Fibroblast of villous mesenchyme (primary cell): ENCODE measurements around the gene TOP1. TPM values are rescaled to one million over a fixed set of nuclear protein-coding genes. Genes with fewer than 3 reads are reported as not detected.

Experiments
- DNase-seq: peaks from one replicate; pipeline ENCODE4 v3.0.0-alpha.2; 2010; ENCODE audit warnings: low read depth
- H3K4me3 ChIP-seq: 2 replicates; pipeline ENCODE4 v1.5.1; 2011; ENCODE audit warnings: low read depth, mild to moderate bottlenecking, low read length
- total RNA-seq: library from RNA; depleted of rRNA; stranded (reverse); fragments of >200 nt; gene quantifications from 2 replicates; pipeline ENCODE4 v1.2.3, GENCODE V29; 2012
- TF ChIP-seq, protein P1 (sequence below): IDR thresholded peaks from 2 replicates; pipeline ENCODE4 v1.5.1; 2012; ENCODE audit warnings: low read depth, mild to moderate bottlenecking, low read length; ENCODE audit not compliant: insufficient read depth

The TOP1 gene
- total RNA-seq, 1 donor: 19.9 TPM

DNA sequence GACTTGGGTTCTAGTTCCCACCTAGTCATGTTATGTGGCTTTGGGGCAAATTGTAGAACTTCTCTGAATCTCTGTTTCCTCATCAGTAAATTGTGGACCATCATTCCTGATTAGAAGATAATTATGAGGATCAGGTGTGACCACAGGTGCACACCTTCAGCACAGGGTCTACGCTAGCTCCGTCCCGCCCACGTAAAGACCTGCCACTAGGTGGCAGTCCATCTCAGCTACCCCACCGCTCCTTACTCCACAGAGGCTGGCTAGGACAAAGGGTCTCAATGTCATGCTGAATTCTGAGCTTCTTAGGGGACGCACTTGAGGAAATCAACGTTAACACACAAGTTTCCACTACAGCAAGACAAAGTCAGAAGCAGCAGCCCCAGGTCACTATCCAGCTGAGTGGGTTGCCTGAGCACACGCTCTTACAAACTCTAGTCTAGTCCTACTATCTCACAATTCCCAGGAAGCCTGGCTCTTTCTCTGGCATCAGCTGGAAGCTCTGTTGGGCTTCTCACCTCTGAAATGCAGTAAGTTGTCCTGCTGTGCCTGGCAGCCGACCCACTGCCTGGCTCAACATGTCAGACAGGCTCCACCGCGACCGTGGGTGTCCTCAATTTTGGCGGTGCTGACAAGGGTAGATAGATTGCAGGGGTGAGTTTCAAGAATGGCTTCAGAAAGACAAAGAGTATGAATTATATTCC, 106.7 kb downstream of the TOP1 start:
- no peak overlapping the region for H3K4me3 ChIP-seq
- no peak for DNase-seq
- TF ChIP-seq, protein P1, sequence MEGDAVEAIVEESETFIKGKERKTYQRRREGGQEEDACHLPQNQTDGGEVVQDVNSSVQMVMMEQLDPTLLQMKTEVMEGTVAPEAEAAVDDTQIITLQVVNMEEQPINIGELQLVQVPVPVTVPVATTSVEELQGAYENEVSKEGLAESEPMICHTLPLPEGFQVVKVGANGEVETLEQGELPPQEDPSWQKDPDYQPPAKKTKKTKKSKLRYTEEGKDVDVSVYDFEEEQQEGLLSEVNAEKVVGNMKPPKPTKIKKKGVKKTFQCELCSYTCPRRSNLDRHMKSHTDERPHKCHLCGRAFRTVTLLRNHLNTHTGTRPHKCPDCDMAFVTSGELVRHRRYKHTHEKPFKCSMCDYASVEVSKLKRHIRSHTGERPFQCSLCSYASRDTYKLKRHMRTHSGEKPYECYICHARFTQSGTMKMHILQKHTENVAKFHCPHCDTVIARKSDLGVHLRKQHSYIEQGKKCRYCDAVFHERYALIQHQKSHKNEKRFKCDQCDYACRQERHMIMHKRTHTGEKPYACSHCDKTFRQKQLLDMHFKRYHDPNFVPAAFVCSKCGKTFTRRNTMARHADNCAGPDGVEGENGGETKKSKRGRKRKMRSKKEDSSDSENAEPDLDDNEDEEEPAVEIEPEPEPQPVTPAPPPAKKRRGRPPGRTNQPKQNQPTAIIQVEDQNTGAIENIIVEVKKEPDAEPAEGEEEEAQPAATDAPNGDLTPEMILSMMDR: peak; percentile 74

DNA sequence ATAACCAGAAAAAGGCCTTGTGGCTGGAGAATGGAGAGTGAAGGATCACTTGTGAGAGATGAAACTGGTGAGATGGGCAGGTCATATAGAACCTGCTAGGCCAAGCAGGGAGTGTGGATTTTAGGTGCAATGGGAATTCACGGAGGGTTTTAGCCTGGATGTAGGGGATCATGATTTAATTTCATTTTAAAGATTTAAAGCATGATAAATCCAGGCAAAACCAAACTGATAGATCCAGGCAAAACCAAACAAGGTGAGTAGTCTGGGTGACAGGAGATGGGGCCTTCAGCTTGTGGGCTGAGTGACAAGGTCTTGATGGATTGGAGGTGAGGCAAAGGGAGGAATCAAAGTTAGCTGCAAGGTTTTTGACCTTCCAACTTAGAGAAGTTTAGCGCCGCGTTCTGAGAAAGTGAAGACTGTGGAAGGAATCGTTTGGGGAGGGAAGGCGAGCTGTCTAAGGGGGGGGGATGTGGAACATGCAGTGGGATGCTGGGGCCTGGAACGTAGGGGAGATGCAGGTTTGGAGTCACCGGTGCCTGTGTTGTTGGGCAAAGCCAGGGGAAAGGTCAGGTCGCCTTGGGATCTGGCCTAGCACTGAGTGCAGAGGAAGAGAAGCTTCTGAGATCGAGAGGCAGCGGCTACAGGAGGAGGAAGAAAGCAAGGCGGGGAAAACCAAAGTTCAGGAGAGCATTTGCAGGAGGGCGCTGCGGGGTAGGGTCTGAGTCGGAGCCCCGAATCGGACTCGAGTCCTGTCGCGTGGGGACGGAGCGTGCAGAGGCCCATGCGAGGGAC, 107.5 kb downstream of the TOP1 start:
- DNase-seq: no peak
- peak overlapping the region; percentile 59 for H3K4me3 ChIP-seq
- TF ChIP-seq, protein P1: no peak

DNA sequence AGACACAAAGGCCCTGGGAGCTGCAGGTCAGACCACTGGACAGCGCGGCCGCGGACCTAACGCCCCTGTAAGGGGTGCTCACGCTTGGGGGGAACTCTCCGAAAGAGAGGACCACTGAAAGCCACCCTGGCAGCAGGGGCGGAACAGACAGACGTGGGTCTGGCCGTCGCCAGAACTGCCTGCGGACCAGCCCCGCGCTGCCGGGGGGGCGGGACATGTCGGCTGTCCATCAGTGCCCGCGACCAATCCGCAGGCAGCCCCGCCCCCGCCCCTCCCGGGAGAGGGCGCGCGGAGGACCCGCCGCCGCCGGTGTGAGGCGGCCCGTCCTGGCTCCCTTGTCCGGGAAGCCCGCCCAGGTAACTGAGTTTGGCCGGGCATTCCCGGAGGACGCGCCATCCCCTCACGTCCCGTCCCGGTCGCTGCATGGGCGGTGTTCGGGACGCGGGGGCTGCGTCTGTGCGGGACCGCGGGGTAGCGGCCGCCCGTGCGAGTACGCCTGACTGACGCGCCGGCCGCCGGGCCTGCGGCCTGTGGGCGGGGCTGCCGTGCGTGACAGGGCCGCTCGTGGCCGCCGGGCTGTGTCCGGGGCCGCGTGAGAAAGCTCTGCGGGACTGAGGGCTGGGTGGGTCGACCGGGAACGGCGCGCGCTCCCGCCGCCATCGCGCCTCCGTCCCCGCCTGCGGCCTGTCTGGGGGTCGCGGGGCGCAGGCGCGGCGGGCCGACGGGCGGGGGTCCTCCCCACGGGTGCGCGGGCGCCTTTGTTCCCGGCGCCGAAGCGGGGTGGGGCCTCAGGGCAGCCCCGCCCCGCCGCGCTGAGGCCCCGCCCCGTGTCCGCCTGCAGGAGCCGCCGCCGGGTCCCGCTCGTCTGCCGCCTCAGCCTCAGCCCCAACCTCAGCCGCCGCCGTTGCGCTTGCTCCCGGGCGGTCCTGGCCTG, 108.3 kb downstream of the TOP1 start, which contains the start of gene PLCG1:
PLCG1 (plus strand) TSS at position 864 of the 934 bp plus-strand sequence. CDS start 99 bp downstream, outside the sequence.
- TF ChIP-seq, protein P1: no peak
- peak; percentile 80 for DNase-seq
- peak within 1 kb of the TSS; percentile 59 for H3K4me3 ChIP-seq

- TF ChIP-seq, protein P1: no peak
- DNase-seq: peak; percentile 70
- H3K4me3 ChIP-seq: peak overlapping the region; percentile 59
Observed at GRCh38 chr20:41137614-41138474, 109.2 kb downstream of the TOP1 start.

DNA sequence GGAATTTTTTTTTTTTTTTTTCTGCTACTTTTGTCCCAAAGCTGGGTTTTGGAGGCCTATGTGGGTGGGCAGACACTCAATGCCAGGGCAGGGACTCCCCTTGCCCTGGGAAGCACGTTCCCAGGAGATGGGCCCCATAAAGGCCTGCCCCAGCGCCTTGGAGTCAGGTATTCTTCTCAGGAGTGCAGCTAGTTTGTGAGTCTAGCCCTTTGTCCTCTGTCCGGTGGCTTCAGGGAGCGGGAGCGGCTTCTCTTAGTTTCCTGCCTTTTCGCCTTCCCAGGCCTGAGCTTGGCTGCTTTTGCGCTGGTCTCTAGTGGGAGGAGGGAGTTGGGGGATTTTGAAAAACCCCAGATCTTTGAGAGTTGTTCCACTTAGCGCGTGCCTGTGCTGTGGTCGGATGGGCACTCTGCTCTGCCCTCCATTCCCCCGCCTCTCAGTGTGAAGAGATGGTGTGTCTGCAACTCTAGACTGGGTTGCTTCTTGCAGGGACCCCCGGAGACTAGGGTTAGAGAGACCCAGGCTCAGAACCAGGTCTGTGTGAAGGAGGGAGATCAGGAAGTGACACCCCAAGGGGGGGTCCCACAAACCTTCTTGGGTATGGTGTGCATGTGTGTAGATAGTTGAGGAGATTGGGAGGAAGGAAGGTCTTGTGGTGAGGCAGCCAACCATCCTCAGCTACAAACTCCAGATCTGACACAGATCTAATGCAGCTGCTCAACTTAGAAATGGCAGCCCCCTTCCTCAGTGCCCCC, 110.0 kb downstream of the TOP1 start:
- peak overlapping the region; percentile 59 for H3K4me3 ChIP-seq
- DNase-seq: peak; percentile 32
- TF ChIP-seq, protein P1: no peak
